Panc1 (cell line): Measurements from ENCODE around the gene MFGE8. TPM values are rescaled to one million over a fixed set of nuclear protein-coding genes. Genes with fewer than 3 reads are reported as not detected.
"Not testable (repeated sequence)": the region's sequence is repeated elsewhere in the genome, so short reads cannot be mapped to it uniquely, and the experiment has no call there.

ENCODE experiments used
- ATAC-seq: fragments of 200-7000 bp; cut with Tn5 transposase; 2 replicates; pipeline ENCODE4 v1.9.1; 2020; ENCODE audit warnings: mild to moderate bottlenecking, moderate library complexity
- BruUV-seq: library from RNA; stranded (reverse); fragments of 400-500 nt; replicated peaks from 2 replicates; lab custom pipeline; 2021; lab: Mats Ljungman, UMichigan
- CTCF ChIA-PET: fragments of 300-600 bp; sonication (Branson Sonifier 250); formaldehyde crosslinking; loops from one replicate; lab custom pipeline; 2022; ENCODE audit warnings: antibody characterized with exemption; lab: Charles Lee
- POLR2A ChIA-PET: fragments of 300-600 bp; sonication (Branson Sonifier 250); formaldehyde crosslinking; loops from one replicate; lab custom pipeline; 2022; ENCODE audit warnings: antibody characterized with exemption; lab: Charles Lee
- DNase-seq: peaks from one replicate; pipeline ENCODE4 v3.0.0-alpha.2; 2010; ENCODE audit warnings: low read depth, low spot score
- H3K27ac ChIP-seq: 2 replicates; pipeline ENCODE4 v1.5.1; 2011; ENCODE audit warnings: mild to moderate bottlenecking, low read length, inconsistent platforms
- H3K27me3 ChIP-seq: fragments of 200-500 bp; sonication (Bioruptor generic); 2 replicates; pipeline ENCODE4 v1.6.0; 2014; ENCODE audit warnings: low read length, inconsistent platforms; ENCODE audit not compliant: control insufficient read depth, insufficient read depth
- H3K36me3 ChIP-seq: fragments of 200-500 bp; sonication (Bioruptor generic); 2 replicates; pipeline ENCODE4 v1.5.1; 2014; ENCODE audit warnings: inconsistent platforms, mild to moderate bottlenecking, low read length, moderate library complexity; ENCODE audit not compliant: control insufficient read depth, insufficient read depth
- H3K4me1 ChIP-seq: 2 replicates; pipeline ENCODE4 v1.5.1; 2011; ENCODE audit warnings: inconsistent platforms, mild to moderate bottlenecking, low read length, moderate library complexity; ENCODE audit not compliant: control insufficient read depth, insufficient read depth
- H3K4me3 ChIP-seq, 2 experiments: 2 replicates each; pipeline ENCODE4 v1.5.1; 2011 to 2012; ENCODE audit warnings: low read depth in 2 of 2, low read length in 2 of 2, mild to moderate bottlenecking in 2 of 2, inconsistent platforms in 1 of 2, moderate library complexity in 1 of 2
- H3K9me3 ChIP-seq: fragments of 200-500 bp; sonication (Bioruptor generic); 2 replicates; pipeline ENCODE4 v1.5.1; 2014; ENCODE audit warnings: low read depth, mild to moderate bottlenecking, inconsistent platforms, low read length, moderate library complexity; ENCODE audit not compliant: control insufficient read depth, insufficient read depth
- POLR2AphosphoS5 ChIP-seq: IDR thresholded peaks from 2 replicates; pipeline ENCODE4 v1.6.1; 2012; ENCODE audit warnings: mild to moderate bottlenecking, low read depth, low read length, moderate library complexity
- SIN3A ChIP-seq: IDR thresholded peaks from 2 replicates; pipeline ENCODE4 v1.6.1; 2012; ENCODE audit warnings: low read depth, mild to moderate bottlenecking, low read length, moderate library complexity, borderline replicate concordance; ENCODE audit not compliant: insufficient read depth
- TCF7L2 ChIP-seq: IDR thresholded peaks from 2 replicates; pipeline ENCODE4 v1.6.1; 2011; ENCODE audit warnings: mild to moderate bottlenecking, low read depth, low read length, inconsistent platforms
- in situ Hi-C: cut with HindIII; loops from 2 replicates; pipeline ENCODE4 v1.10.0; 2016; ENCODE audit warnings: low sequenced_read_pairs, low pct_unique_long_range_greater_than_20kb
- intact Hi-C: fragments of 100-400 bp; cut with micrococcal nuclease; formaldehyde crosslinking; loops from one replicate; pipeline ENCODE4 v1.10.0; 2022; ENCODE audit not compliant: unreplicated experiment
- total RNA-seq: library from RNA; stranded (reverse); gene quantifications from one replicate; pipeline ENCODE4 v1.2.1, GENCODE V29; 2021; ENCODE audit not compliant: unreplicated experiment
- TF ChIP-seq, protein P1 (sequence below), 2 experiments: IDR thresholded peaks; 2 replicates each; pipeline ENCODE4 v1.6.1; 2011 to 2012; ENCODE audit warnings: low read depth in 2 of 2, control low read depth in 1 of 2, low read length in 1 of 2, mild to moderate bottlenecking in 1 of 2, moderate library complexity in 1 of 2; ENCODE audit not compliant: insufficient read depth in 1 of 2
- TF ChIP-seq, protein P2 (sequence below): fragments of 450-650 bp; IDR thresholded peaks from 2 replicates; pipeline ENCODE4 v1.5.1; 2017; ENCODE audit warnings: mild to moderate bottlenecking

The MFGE8 gene
- total RNA-seq, 1 experiment from 2014 or later, result 1,799 TPM

DNA sequence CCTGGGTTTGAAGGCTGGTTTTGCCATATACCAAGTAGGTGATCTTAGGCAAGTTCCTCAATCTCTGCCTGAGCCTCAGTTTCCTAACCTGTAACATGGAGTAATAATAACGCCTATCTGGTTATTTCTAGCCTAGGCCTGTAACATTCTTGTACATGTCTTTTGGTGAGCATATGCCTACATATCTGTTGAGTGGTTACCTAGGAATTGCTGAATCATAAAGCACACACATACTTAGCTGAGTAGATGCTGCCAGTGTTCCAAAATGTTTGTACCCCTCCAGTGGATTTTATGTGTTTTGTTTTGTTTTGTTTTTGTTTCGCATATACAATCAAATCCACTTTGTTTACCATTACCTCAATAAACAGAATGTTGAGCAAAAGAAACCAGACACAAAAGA lies 17.4 kb upstream of the MFGE8 start:
- Histone ChIP-seq H3K27me3 (no peaks in the 10 kb centered on the region), H3K27ac (peak overlapping the region; percentile 39; the same call in 1 of the 2 replicates), H3K4me1 (0 out of 2 replicates have a peak, but pooled peaks cover 3% of the 10 kb centered on the region), H3K4me3 (no peak overlapping the region), H3K9me3 (no peaks in the 10 kb centered on the region), H3K36me3 (no peaks in the 10 kb centered on the region)
- CTCF ChIA-PET, result no interaction called here
- intact Hi-C loops (no loop called here), in situ Hi-C loops (no loop called here)
- POLR2A ChIA-PET, result interaction anchor here (0.6 kb wide), 1 partner anchor 51 kb away, joined by 3 read pairs; no protein-coding TSS in a partner anchor
- ATAC-seq (no peak; the same call in 1 of the 2 replicates), DNase-seq (no peak)
- TF ChIP-seq, protein P1, sequence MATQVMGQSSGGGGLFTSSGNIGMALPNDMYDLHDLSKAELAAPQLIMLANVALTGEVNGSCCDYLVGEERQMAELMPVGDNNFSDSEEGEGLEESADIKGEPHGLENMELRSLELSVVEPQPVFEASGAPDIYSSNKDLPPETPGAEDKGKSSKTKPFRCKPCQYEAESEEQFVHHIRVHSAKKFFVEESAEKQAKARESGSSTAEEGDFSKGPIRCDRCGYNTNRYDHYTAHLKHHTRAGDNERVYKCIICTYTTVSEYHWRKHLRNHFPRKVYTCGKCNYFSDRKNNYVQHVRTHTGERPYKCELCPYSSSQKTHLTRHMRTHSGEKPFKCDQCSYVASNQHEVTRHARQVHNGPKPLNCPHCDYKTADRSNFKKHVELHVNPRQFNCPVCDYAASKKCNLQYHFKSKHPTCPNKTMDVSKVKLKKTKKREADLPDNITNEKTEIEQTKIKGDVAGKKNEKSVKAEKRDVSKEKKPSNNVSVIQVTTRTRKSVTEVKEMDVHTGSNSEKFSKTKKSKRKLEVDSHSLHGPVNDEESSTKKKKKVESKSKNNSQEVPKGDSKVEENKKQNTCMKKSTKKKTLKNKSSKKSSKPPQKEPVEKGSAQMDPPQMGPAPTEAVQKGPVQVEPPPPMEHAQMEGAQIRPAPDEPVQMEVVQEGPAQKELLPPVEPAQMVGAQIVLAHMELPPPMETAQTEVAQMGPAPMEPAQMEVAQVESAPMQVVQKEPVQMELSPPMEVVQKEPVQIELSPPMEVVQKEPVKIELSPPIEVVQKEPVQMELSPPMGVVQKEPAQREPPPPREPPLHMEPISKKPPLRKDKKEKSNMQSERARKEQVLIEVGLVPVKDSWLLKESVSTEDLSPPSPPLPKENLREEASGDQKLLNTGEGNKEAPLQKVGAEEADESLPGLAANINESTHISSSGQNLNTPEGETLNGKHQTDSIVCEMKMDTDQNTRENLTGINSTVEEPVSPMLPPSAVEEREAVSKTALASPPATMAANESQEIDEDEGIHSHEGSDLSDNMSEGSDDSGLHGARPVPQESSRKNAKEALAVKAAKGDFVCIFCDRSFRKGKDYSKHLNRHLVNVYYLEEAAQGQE (IDR thresholded peaks at IDR 0.05; ENCODE audit: insufficient read depth in 1 of 2, low read depth in 2 of 2, low read length in 1 of 2), result no peak
- TF ChIP-seq TCF7L2 (no peak), SIN3A (no peak), POLR2AphosphoS5 (no peak)
- TF ChIP-seq, protein P2, sequence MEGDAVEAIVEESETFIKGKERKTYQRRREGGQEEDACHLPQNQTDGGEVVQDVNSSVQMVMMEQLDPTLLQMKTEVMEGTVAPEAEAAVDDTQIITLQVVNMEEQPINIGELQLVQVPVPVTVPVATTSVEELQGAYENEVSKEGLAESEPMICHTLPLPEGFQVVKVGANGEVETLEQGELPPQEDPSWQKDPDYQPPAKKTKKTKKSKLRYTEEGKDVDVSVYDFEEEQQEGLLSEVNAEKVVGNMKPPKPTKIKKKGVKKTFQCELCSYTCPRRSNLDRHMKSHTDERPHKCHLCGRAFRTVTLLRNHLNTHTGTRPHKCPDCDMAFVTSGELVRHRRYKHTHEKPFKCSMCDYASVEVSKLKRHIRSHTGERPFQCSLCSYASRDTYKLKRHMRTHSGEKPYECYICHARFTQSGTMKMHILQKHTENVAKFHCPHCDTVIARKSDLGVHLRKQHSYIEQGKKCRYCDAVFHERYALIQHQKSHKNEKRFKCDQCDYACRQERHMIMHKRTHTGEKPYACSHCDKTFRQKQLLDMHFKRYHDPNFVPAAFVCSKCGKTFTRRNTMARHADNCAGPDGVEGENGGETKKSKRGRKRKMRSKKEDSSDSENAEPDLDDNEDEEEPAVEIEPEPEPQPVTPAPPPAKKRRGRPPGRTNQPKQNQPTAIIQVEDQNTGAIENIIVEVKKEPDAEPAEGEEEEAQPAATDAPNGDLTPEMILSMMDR, result no peak
- BruUV-seq, result no TSS peak

DNA sequence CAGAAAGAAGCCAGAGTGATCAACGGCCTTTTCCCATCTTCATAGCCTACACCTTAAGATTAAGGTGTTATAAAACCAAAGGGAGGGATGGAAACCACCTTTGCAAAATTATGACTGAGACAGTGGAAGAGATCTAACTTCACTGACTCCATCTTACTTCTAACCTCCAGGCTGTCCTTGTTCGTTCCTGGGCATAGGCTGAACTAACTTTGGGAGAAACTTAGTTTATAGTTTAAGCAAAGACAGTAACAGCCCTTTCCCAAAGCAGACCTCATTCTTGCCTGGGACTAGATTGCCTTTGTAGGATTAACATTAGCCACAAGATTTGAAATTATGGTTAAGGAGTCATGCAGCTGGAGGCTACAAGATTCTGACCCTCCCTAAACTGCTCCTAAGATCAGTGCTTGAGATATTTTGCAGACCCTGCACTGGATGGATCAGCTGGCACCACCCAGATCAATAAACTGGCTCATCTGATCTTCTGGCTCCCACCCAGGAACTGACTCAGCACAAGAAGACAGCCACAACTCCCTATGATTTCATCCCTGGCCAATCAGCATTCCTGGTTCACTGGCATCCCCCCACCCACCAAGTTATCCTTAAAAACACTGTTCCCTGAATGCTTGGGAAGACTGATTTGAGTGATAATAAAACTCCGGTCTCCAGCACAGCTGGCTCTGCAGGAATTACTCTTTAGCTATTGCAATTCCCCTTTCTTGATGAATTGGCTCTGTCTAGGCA lies 16.3 kb upstream of the MFGE8 start:
- DNase-seq, H3K4me1 ChIP-seq, BruUV-seq, H3K4me3 ChIP-seq, H3K36me3 ChIP-seq, H3K9me3 ChIP-seq, in situ Hi-C loops, ATAC-seq, intact Hi-C loops, H3K27me3 ChIP-seq, POLR2A ChIA-PET, CTCF ChIA-PET: not testable (repeated sequence)
- H3K27ac ChIP-seq, result peak overlapping the region; percentile 53; the same call in 1 of the 2 replicates

DNA sequence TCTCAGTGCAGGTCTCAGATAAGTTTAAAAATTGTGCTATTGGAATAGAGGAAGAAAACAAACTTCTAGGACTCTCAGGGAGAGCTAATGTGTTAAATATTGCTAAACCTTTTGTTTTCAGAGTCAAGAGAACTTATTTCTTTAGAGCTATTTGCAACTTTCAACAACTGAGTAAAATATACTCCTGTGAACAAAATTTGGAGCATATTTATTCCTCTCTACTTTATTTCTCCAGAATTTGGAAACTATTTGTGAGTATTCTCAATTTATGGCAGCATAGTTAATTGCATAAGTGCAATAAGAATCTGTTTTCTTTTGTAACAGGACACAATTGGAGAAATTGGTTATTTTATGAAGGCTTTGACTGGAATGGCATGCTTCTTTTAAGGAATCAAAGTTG lies 15.0 kb upstream of the MFGE8 start:
- H3K36me3 ChIP-seq, H3K9me3 ChIP-seq, H3K27me3 ChIP-seq, CTCF ChIA-PET, in situ Hi-C loops, intact Hi-C loops, ATAC-seq, H3K4me3 ChIP-seq, H3K4me1 ChIP-seq, DNase-seq, BruUV-seq: not testable (repeated sequence)
- POLR2A ChIA-PET, result interaction anchor here (0.7 kb wide), 1 partner anchor 60 kb away, joined by 11 read pairs; no protein-coding TSS in a partner anchor
- H3K27ac ChIP-seq, result peak overlapping the region; percentile 27; the same call in 1 of the 2 replicates

DNA sequence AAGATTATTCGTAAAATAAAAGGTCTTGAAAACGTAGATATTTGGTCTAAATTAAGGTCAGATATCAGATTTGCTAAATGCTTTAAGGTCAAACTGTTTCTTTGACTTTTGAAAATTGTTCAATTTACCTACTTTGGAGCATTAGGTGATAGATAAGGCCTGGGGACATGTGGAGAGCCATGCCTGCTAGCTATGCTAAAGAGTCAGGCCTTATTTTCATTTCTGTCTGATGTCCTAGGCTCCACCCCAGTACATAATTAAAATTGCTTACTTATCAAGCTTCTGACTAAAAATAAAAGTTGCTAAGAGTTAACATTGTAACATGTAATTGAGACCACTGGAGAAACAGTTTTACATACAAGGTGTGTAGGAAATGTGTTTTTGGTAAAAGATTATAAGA lies 12.5 kb upstream of the MFGE8 start:
- POLR2A ChIA-PET, result interaction anchor here (0.6 kb wide), 1 partner anchor 64 kb away, joined by 3 read pairs; no protein-coding TSS in a partner anchor
- BruUV-seq, DNase-seq, in situ Hi-C loops, H3K36me3 ChIP-seq, H3K27ac ChIP-seq, ATAC-seq, CTCF ChIA-PET, H3K27me3 ChIP-seq, intact Hi-C loops, H3K4me3 ChIP-seq, H3K9me3 ChIP-seq: not testable (repeated sequence)
- H3K4me1 ChIP-seq, result peaks cover 13% of the 10 kb centered on the region; the same call in 1 of the 2 replicates

DNA sequence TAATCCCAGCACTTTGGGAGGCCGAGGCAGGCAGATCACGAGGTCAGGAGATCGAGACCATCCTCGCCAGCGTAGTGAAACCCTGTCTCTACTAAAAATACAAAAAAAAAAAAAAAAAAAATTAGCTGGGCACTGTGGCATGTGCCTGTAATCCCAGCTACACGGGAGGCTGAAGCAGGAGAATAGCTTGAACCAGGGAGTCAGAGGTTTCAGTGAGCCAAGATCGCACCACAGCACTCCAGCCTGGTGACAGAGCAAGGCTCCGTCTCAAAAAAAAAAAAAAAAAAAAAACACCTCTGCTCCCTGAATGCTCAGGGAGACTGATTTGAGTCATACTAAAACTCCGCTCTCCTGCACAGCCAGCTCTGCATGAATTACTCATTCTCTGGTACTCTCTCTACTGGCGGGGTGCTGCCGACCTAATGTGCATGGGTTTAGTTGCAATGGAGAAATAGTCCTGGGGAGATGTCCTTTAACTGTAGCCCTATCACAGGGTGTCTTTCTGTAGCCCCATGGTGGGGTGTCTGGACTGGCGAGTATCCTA lies 7.8 kb upstream of the MFGE8 start:
- H3K27me3 ChIP-seq, H3K9me3 ChIP-seq, intact Hi-C loops, BruUV-seq, DNase-seq, H3K4me3 ChIP-seq, in situ Hi-C loops, H3K36me3 ChIP-seq, CTCF ChIA-PET, POLR2A ChIA-PET: not testable (repeated sequence)
- 0 out of 2 replicates have a peak, but pooled peaks have one; percentile 52 for ATAC-seq
- Histone ChIP-seq H3K4me1 (peaks cover 43% of the 10 kb centered on the region), H3K27ac (peak overlapping the region; percentile 72)
